SK-N-SH (cell line): ENCODE measurements around the gene TMEM212.

Source experiments
- CTCF ChIP-seq: fragments of 200-600 bp; sonication (generic); IDR thresholded peaks from 2 replicates; pipeline ENCODE4 v1.6.1; 2017; ENCODE audit warnings: antibody characterized with exemption, mild to moderate bottlenecking, moderate library complexity
- EZH2phosphoT487 ChIP-seq: fragments of 200-600 bp; sonication (generic); IDR thresholded peaks from 2 replicates; pipeline ENCODE4 v1.6.1; 2017; ENCODE audit warnings: low read depth, mixed run types, mild to moderate bottlenecking, antibody characterized with exemption, moderate library complexity, borderline replicate concordance
- GATA2 ChIP-seq: sonication (generic); formaldehyde crosslinking; IDR thresholded peaks from 2 replicates; pipeline ENCODE4 v1.5.0; 2020; ENCODE audit warnings: mild to moderate bottlenecking, missing genetic modification reagents
- JUND ChIP-seq: IDR thresholded peaks from 2 replicates; pipeline ENCODE4 v1.4.0; 2012
- MAX ChIP-seq: IDR thresholded peaks from 2 replicates; pipeline ENCODE4 v1.4.0; 2012; ENCODE audit warnings: low read depth
- MXI1 ChIP-seq: IDR thresholded peaks from 2 replicates; pipeline ENCODE4 v1.6.1; 2012; ENCODE audit warnings: mild to moderate bottlenecking, low read depth, low read length, improper control_type of control experiment
- NFIC ChIP-seq: IDR thresholded peaks from 2 replicates; pipeline ENCODE4 v1.4.0; 2012; ENCODE audit warnings: borderline replicate concordance
- POLR2AphosphoS5 ChIP-seq: IDR thresholded peaks from 2 replicates; pipeline ENCODE4 v1.6.1; 2012; ENCODE audit warnings: low read depth, low read length
- RAD21 ChIP-seq: IDR thresholded peaks from 2 replicates; pipeline ENCODE4 v1.6.1; 2012; ENCODE audit warnings: mild to moderate bottlenecking, low read length
- RXRA ChIP-seq: IDR thresholded peaks from 2 replicates; pipeline ENCODE4 v1.4.0; 2012; ENCODE audit warnings: low read depth, mild to moderate bottlenecking, borderline replicate concordance
- TCF12 ChIP-seq: IDR thresholded peaks from 2 replicates; pipeline ENCODE4 v1.4.0; 2012
- TEAD4 ChIP-seq: IDR thresholded peaks from 2 replicates; pipeline ENCODE4 v1.4.0; 2012; ENCODE audit warnings: mild to moderate bottlenecking, borderline replicate concordance; ENCODE audit not compliant: insufficient read depth
- USF1 ChIP-seq: IDR thresholded peaks from 2 replicates; pipeline ENCODE4 v1.4.0; 2012; ENCODE audit warnings: low read depth, borderline replicate concordance

GRCh38 chr3:171896316-171896715 lies 53.2 kb downstream of the TMEM212 start:
- TF ChIP-seq USF1 (no peak), GATA2 (CRISPR knock-in tag) (no peak), RXRA (no peak), CTCF (no peak), TCF12 (no peak), MXI1 (no peak), EZH2phosphoT487 (no peak), RAD21 (no peak), MAX (no peak), TEAD4 (no peak), NFIC (no peak), POLR2AphosphoS5 (no peak), JUND (no peak)
